Type B pancreatic cell (in vitro differentiated cells): ENCODE results near the gene ATOH1. TPM values are rescaled to one million over a fixed set of nuclear protein-coding genes. Genes with fewer than 3 reads are reported as not detected.

Experiments used
- DNase-seq: peaks from one replicate; pipeline ENCODE4 v3.0.0; 2021; ENCODE audit warnings: mixed read lengths; ENCODE audit not compliant: unreplicated experiment; ENCODE audit errors: extremely low spot score
- H3K27ac Mint-ChIP-seq: 2 replicates; pipeline ENCODE4 v1.8.0; 2021; ENCODE audit warnings: mild to moderate bottlenecking, mixed read lengths
- H3K27me3 Mint-ChIP-seq: 2 replicates; pipeline ENCODE4 v1.8.0; 2021; ENCODE audit warnings: mixed read lengths
- H3K36me3 Mint-ChIP-seq: 2 replicates; pipeline ENCODE4 v1.8.0; 2021; ENCODE audit warnings: mixed read lengths
- H3K4me1 Mint-ChIP-seq: one replicate; pipeline ENCODE4 v1.8.0; 2021; ENCODE audit warnings: mixed read lengths; ENCODE audit not compliant: unreplicated experiment
- H3K4me3 Mint-ChIP-seq: 2 replicates; pipeline ENCODE4 v1.8.0; 2021; ENCODE audit warnings: mild to moderate bottlenecking, mixed read lengths
- H3K9me3 Mint-ChIP-seq: 2 replicates; pipeline ENCODE4 v1.8.0; 2021; ENCODE audit warnings: mixed read lengths
- long read RNA-seq: library from polyadenylated mRNA; unstranded; transcript quantifications from one replicate; pipeline ENCODE4 v2.0.0, GENCODE V29; 2020
- total RNA-seq: library from RNA; stranded (reverse); gene quantifications from 2 replicates; pipeline ENCODE4 v1.2.1, GENCODE V29; 2021; ENCODE audit warnings: low replicate concordance
- TF ChIP-seq, protein P1 (sequence below): fragments of 200-600 bp; sonication (generic); conservative IDR thresholded peaks from 2 replicates; pipeline ENCODE4 v1.5.0; 2021; ENCODE audit warnings: antibody characterized with exemption, mild to moderate bottlenecking

The ATOH1 gene, protein sequence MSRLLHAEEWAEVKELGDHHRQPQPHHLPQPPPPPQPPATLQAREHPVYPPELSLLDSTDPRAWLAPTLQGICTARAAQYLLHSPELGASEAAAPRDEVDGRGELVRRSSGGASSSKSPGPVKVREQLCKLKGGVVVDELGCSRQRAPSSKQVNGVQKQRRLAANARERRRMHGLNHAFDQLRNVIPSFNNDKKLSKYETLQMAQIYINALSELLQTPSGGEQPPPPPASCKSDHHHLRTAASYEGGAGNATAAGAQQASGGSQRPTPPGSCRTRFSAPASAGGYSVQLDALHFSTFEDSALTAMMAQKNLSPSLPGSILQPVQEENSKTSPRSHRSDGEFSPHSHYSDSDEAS
- total RNA-seq = 0.36 and 0.97 TPM in 2 replicates
- long read RNA-seq, partial matches to known transcripts = 0 of 1 reads
- long read RNA-seq, other reads (novel, unspliced or antisense) = 0 of 1 reads

DNA sequence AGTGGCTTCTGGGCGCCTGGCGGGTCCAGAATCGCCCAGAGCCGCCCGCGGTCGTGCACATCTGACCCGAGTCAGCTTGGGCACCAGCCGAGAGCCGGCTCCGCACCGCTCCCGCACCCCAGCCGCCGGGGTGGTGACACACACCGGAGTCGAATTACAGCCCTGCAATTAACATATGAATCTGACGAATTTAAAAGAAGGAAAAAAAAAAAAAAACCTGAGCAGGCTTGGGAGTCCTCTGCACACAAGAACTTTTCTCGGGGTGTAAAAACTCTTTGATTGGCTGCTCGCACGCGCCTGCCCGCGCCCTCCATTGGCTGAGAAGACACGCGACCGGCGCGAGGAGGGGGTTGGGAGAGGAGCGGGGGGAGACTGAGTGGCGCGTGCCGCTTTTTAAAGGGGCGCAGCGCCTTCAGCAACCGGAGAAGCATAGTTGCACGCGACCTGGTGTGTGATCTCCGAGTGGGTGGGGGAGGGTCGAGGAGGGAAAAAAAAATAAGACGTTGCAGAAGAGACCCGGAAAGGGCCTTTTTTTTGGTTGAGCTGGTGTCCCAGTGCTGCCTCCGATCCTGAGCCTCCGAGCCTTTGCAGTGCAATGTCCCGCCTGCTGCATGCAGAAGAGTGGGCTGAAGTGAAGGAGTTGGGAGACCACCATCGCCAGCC, at the start of gene ATOH1:
Gene ATOH1 (plus strand): TSS at position 422 of the 663 bp plus-strand sequence. CDS start 174 bp downstream, at position 596.
- H3K27me3 Mint-ChIP-seq = peaks cover 99% of the 10 kb centered on the region
- H3K27ac Mint-ChIP-seq = peak within 1 kb of the TSS; percentile 3
- peak; percentile 72 for DNase-seq
- TF ChIP-seq, protein P1, sequence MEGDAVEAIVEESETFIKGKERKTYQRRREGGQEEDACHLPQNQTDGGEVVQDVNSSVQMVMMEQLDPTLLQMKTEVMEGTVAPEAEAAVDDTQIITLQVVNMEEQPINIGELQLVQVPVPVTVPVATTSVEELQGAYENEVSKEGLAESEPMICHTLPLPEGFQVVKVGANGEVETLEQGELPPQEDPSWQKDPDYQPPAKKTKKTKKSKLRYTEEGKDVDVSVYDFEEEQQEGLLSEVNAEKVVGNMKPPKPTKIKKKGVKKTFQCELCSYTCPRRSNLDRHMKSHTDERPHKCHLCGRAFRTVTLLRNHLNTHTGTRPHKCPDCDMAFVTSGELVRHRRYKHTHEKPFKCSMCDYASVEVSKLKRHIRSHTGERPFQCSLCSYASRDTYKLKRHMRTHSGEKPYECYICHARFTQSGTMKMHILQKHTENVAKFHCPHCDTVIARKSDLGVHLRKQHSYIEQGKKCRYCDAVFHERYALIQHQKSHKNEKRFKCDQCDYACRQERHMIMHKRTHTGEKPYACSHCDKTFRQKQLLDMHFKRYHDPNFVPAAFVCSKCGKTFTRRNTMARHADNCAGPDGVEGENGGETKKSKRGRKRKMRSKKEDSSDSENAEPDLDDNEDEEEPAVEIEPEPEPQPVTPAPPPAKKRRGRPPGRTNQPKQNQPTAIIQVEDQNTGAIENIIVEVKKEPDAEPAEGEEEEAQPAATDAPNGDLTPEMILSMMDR = no peak
- peaks cover 15% of the 10 kb centered on the region for H3K4me1 Mint-ChIP-seq
- H3K9me3 Mint-ChIP-seq = no peaks in the 10 kb centered on the region
- no peaks in the 10 kb centered on the region for H3K36me3 Mint-ChIP-seq
- H3K4me3 Mint-ChIP-seq = peak within 1 kb of the TSS; percentile 87

DNA sequence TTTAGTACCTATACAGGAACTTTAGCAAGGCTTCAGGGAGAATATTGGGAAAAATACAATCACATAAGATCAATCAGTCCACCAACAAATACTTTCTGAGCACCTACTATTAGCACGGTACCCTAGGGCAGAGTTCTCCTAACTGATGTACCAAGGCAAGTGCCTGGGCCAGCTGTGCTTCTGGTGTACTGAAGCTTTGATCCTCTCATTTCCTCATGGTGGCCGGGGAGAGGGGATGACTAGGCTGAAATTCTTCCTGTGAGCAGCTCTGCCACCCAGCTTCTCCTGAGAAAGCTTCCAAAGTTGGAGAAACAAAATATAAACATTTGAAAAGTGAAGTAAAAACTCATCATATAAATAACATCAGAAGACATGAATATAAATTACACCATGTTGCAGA, 49.3 kb upstream of the ATOH1 start:
- no peak overlapping the region for H3K4me3 Mint-ChIP-seq
- no peaks in the 10 kb centered on the region for H3K4me1 Mint-ChIP-seq
- peaks cover 8% of the 10 kb centered on the region for H3K27me3 Mint-ChIP-seq
- DNase-seq = no peak
- TF ChIP-seq, protein P1 = no peak
- no peaks in the 10 kb centered on the region for H3K36me3 Mint-ChIP-seq
- H3K27ac Mint-ChIP-seq = no peak overlapping the region
- no peaks in the 10 kb centered on the region for H3K9me3 Mint-ChIP-seq

DNA sequence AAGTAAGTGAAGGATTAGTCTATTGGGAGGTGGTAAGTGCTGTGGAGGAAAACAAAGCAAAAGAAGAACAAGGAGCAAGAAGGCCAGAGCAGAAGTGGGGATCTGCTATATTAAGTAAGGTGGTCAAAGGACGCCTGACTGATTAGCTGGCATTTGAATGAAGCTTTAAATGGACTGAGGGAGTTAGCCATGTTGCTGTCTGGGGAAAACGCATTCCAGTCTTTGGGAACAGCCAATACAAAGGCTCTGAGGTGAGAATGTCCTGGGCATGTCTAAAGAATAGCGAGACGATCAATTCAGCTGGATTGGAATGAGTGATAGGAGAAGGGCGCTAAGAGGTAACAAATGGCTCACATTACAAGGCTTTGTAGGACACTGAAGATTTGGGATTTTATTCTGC, 48.5 kb upstream of the ATOH1 start:
- TF ChIP-seq, protein P1 = no peak
- Mint-ChIP-seq H3K4me1 (no peaks in the 10 kb centered on the region), H3K27me3 (peaks cover 8% of the 10 kb centered on the region), H3K9me3 (no peaks in the 10 kb centered on the region), H3K4me3 (no peak overlapping the region), H3K27ac (no peak overlapping the region), H3K36me3 (no peaks in the 10 kb centered on the region)
- no peak for DNase-seq

DNA sequence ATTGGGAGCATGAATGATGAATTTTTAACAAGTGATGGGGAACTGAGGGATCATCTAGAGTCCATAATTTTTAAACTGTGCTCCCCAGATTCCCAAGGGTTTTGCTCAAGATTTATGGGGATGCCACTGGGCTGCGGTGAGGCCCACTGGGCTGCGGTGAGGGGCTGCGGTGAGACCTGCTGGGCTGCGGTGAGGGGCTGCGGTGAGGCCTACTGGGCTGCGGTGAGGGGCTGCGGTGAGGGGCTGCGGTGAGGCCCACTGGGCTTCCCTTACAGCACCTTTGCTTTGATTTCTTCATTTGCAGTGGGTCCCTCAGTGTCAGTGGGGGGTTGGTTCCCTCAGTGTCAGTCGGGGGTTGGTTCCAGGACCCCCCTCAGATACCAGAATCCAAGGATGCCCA, 47.4 kb upstream of the ATOH1 start:
- no peak overlapping the region for H3K27ac Mint-ChIP-seq
- no peaks in the 10 kb centered on the region for H3K9me3 Mint-ChIP-seq
- H3K4me3 Mint-ChIP-seq = no peak overlapping the region
- no peak for DNase-seq
- TF ChIP-seq, protein P1 = no peak
- no peaks in the 10 kb centered on the region for H3K4me1 Mint-ChIP-seq
- H3K36me3 Mint-ChIP-seq = no peaks in the 10 kb centered on the region
- peaks cover 8% of the 10 kb centered on the region for H3K27me3 Mint-ChIP-seq

DNA sequence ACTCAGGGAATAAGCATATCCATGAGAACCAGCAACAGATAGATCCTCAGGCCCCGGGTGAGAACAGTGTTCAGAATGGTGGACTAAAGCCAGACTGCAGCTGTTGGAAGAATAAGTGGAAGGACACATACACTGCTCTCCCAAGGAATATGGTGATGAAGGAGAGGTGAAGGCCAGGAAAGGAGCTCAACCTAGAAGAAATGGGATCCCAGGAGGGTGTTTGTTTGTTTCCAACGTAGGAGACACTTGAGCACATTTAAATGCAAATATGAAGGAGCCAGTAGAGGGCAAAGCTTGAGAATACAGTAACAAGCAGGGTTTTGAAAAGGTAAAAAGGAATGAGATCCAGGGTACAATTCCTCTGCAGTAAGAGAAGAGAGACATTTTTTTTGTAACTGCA, 42.4 kb upstream of the ATOH1 start:
- Mint-ChIP-seq H3K27me3 (no peaks in the 10 kb centered on the region), H3K4me1 (no peaks in the 10 kb centered on the region), H3K4me3 (no peak overlapping the region), H3K36me3 (no peaks in the 10 kb centered on the region), H3K9me3 (no peaks in the 10 kb centered on the region), H3K27ac (no peak overlapping the region)
- no peak for DNase-seq
- TF ChIP-seq, protein P1 = no peak
